ENCODE results near the gene ARHGAP28. TPM values are rescaled to one million over a fixed set of nuclear protein-coding genes. Genes with fewer than 3 reads are reported as not detected.

Gene ARHGAP28
- total and polyA plus RNA-seq, 2 experiments from 2014 or later, result 0.20 TPM; not detected in 1

DNA sequence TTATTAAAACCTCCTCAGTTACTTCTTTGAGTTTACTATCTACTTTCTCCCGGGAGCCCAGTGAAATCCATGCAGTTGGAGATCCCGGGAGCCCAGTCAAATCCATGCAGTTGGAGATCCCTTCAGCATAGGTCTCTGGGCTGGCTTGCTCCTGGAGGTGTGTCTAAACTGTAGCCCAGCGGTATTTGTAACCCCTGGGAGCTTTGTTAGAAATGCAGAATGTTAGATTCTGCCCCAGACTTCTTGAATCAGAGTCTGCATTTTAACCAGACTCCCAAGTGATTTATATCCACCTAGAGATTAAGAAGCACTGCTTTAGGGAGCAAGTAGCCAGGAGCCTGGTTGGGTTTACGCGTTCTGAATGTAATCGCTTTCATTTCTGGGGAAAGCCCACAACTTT, 54.5 kb downstream of the ARHGAP28 start:
- no peaks in the 10 kb centered on the region for H3K9me2 ChIP-seq (ENCODE audit: insufficient read depth)
- no peak overlapping the region for H3K9ac ChIP-seq
- H3K79me2 ChIP-seq (ENCODE audit: insufficient read depth), result no peaks in the 10 kb centered on the region
- in situ Hi-C loops (cut with MboI), result no loop called here
- H3K27ac ChIP-seq, result no peak overlapping the region
- TF ChIP-seq EZH2 (IDR thresholded peaks at IDR 0.05; ENCODE audit: insufficient read depth, poor library complexity, severe bottlenecking) (no peak), EZH2phosphoT487 (IDR thresholded peaks at IDR 0.05; ENCODE audit: insufficient read depth, low read depth) (no peak)
- no peaks in the 10 kb centered on the region for H3F3A ChIP-seq (ENCODE audit: insufficient read depth)
- H3K4me3 ChIP-seq, result no peak overlapping the region
- 42 to 52% methylated on average over 6 of the region's 6 CpGs for WGBS, 2 experiments (ENCODE audit: low coverage in 1 of 2, low lambda C conversion rate in 2 of 2, missing lambda C conversion rate in 2 of 2)
- no peaks in the 10 kb centered on the region for H3K9me3 ChIP-seq (ENCODE audit: low read depth)
- H3K27me3 ChIP-seq (replicated peaks; ENCODE audit: insufficient read depth), result no peaks in the 10 kb centered on the region
- H3K36me3 ChIP-seq (ENCODE audit: low read depth), result no peaks in the 10 kb centered on the region
- no peak overlapping the region for H3K4me2 ChIP-seq (ENCODE audit: unreplicated experiment)
- no peaks in the 10 kb centered on the region; the same call in 1 of the 2 replicates for H3K4me1 ChIP-seq (ENCODE audit: insufficient read depth)
- DNase-seq, result no peak
- H2AFZ ChIP-seq, result no peak overlapping the region
- no peaks in the 10 kb centered on the region for H4K20me1 ChIP-seq (ENCODE audit: insufficient read depth)

DNA sequence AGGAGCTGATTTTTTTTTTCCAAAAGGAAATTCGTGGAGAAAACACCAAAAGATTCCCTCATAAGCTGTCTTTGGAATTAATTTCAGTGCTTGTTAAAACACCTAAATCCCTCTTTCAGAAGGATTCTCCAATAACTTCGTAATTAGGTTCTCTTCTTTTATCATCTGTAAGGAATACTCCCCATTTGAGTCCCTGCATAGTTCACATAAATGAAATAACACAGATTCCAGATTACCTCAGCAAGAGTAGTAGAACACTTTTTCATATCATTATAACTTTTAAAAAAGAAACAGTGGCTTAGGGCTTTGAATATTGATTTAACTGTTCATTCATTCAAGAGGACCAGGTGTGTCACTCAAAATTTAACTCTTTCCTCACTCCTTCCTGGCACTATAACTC, 55.5 kb downstream of the ARHGAP28 start:
- H3K4me2 ChIP-seq (ENCODE audit: unreplicated experiment), result no peak overlapping the region

DNA sequence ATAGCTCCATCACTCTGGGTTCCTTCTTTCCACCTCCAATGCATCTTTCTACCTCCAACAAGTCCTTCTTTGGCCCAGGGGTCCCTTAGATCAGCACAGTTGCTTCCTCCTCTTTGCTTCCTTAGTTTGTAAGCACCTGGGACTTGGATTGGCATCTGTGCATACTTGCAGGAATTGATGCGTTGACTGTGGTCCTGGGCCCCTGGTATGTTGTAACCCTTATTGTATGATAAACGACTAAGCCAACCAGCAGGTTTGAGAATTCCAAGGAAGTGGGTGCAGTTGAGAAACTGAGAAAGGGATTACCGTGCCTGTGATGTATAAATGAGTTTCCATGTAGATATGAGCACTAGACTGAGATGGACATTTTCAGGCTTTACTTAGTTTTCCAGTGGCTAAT, 55.9 kb downstream of the ARHGAP28 start:
- H3K9me3 ChIP-seq (ENCODE audit: low read depth), result no peaks in the 10 kb centered on the region
- WGBS, 2 experiments (ENCODE audit: low coverage in 1 of 2, low lambda C conversion rate in 2 of 2, missing lambda C conversion rate in 2 of 2), result 69 to 73% methylated on average over 3 of the region's 3 CpGs
- no peak overlapping the region for H3K9ac ChIP-seq
- H3K9me2 ChIP-seq (ENCODE audit: insufficient read depth), result no peaks in the 10 kb centered on the region
- H3K79me2 ChIP-seq (ENCODE audit: insufficient read depth), result no peaks in the 10 kb centered on the region
- DNase-seq, result no peak
- TF ChIP-seq EZH2phosphoT487 (IDR thresholded peaks at IDR 0.05; ENCODE audit: insufficient read depth, low read depth) (no peak), EZH2 (IDR thresholded peaks at IDR 0.05; ENCODE audit: insufficient read depth, poor library complexity, severe bottlenecking) (no peak)
- in situ Hi-C loops (cut with MboI), result no loop called here
- H2AFZ ChIP-seq, result no peak overlapping the region
- no peak overlapping the region for H3K27ac ChIP-seq
- no peaks in the 10 kb centered on the region for H3F3A ChIP-seq (ENCODE audit: insufficient read depth)
- no peaks in the 10 kb centered on the region for H3K27me3 ChIP-seq (replicated peaks; ENCODE audit: insufficient read depth)
- no peaks in the 10 kb centered on the region for H3K36me3 ChIP-seq (ENCODE audit: low read depth)
- H3K4me1 ChIP-seq (ENCODE audit: insufficient read depth), result no peaks in the 10 kb centered on the region; the same call in 1 of the 2 replicates
- no peaks in the 10 kb centered on the region for H4K20me1 ChIP-seq (ENCODE audit: insufficient read depth)
- H3K4me2 ChIP-seq (ENCODE audit: unreplicated experiment), result no peak overlapping the region
- H3K4me3 ChIP-seq, result no peak overlapping the region

More for the DNA sequence above, 55.5 kb downstream of the ARHGAP28 start:
- no peak overlapping the region for H3K9ac ChIP-seq
- H3K4me1 ChIP-seq (ENCODE audit: insufficient read depth), result no peaks in the 10 kb centered on the region; the same call in 1 of the 2 replicates
- TF ChIP-seq EZH2 (IDR thresholded peaks at IDR 0.05; ENCODE audit: insufficient read depth, poor library complexity, severe bottlenecking), result no peak
- TF ChIP-seq EZH2phosphoT487 (IDR thresholded peaks at IDR 0.05; ENCODE audit: insufficient read depth, low read depth), result no peak
- H3K79me2 ChIP-seq (ENCODE audit: insufficient read depth), result no peaks in the 10 kb centered on the region
- H3K27me3 ChIP-seq (replicated peaks; ENCODE audit: insufficient read depth), result no peaks in the 10 kb centered on the region
- H3K27ac ChIP-seq, result no peak overlapping the region
- no peaks in the 10 kb centered on the region for H3F3A ChIP-seq (ENCODE audit: insufficient read depth)
- no peaks in the 10 kb centered on the region for H3K9me3 ChIP-seq (ENCODE audit: low read depth)
- no peak for DNase-seq
- in situ Hi-C loops (cut with MboI), result no loop called here
- H4K20me1 ChIP-seq (ENCODE audit: insufficient read depth), result no peaks in the 10 kb centered on the region
- WGBS, 2 experiments (ENCODE audit: low coverage in 1 of 2, low lambda C conversion rate in 2 of 2, missing lambda C conversion rate in 2 of 2), result 22 to 24% methylated on average over 2 of the region's 2 CpGs
- H3K36me3 ChIP-seq (ENCODE audit: low read depth), result no peaks in the 10 kb centered on the region
- H3K4me3 ChIP-seq, result no peak overlapping the region
- no peaks in the 10 kb centered on the region for H3K9me2 ChIP-seq (ENCODE audit: insufficient read depth)
- no peak overlapping the region for H2AFZ ChIP-seq

DNA sequence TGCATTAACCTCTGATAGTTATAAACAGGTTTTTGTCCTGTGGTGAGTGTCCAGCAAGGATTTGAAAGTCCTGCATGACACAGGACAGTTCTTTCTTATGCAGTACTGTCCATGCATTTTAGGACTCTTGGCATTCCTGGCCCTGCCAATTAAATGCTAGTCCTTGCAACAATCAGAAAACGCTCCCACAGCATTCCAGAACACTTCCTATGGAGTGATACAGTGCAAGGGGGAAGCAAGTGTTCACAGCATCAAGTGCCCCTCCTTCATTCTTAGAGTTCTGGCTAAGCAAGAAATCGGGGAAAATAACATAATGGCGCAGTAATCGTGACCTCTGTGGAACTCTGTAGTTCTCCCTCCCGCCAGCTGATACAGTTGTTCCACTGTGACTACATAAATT, 62.9 kb downstream of the ARHGAP28 start:
- Histone ChIP-seq H3K27ac (no peak overlapping the region), H4K20me1 (ENCODE audit: insufficient read depth) (no peaks in the 10 kb centered on the region), H3K9ac (no peak overlapping the region), H3K79me2 (ENCODE audit: insufficient read depth) (no peaks in the 10 kb centered on the region), H3F3A (ENCODE audit: insufficient read depth) (no peaks in the 10 kb centered on the region), H3K9me3 (ENCODE audit: low read depth) (no peaks in the 10 kb centered on the region), H3K36me3 (ENCODE audit: low read depth) (no peaks in the 10 kb centered on the region), H3K27me3 (replicated peaks; ENCODE audit: insufficient read depth) (peaks cover 13% of the 10 kb centered on the region; the same call in 1 of the 2 replicates), H3K4me1 (ENCODE audit: insufficient read depth) (no peaks in the 10 kb centered on the region), H3K4me2 (ENCODE audit: unreplicated experiment) (no peak overlapping the region), H2AFZ (no peak overlapping the region), H3K4me3 (no peak overlapping the region), H3K9me2 (ENCODE audit: insufficient read depth) (no peaks in the 10 kb centered on the region)
- TF ChIP-seq EZH2 (IDR thresholded peaks at IDR 0.05; ENCODE audit: insufficient read depth, poor library complexity, severe bottlenecking) (no peak), EZH2phosphoT487 (IDR thresholded peaks at IDR 0.05; ENCODE audit: insufficient read depth, low read depth) (no peak)
- DNase-seq, result no peak
- WGBS, 2 experiments (ENCODE audit: low coverage in 1 of 2, low lambda C conversion rate in 2 of 2, missing lambda C conversion rate in 2 of 2), result 64 to 77% methylated on average over 5 of the region's 5 CpGs
- in situ Hi-C loops (cut with MboI), result no loop called here

DNA sequence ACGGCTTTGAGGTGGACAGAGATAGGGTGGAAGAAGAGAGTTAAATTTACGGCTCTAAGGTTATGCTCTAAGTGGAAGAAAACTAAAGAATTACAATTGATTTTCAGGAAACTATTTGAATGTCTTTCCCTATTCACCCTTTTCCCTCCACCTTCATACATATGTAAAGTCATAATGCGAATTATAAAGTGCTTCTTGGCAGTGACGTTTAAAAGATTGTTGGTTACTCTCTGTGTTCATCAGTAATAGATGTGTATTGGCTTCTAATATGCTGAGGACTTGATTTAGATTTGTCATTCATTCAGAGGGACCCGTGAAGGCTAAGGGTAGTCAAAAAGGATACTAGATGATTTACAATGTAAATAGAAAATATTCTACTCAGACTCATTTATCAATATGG, 63.9 kb downstream of the ARHGAP28 start:
- peaks cover 13% of the 10 kb centered on the region; the same call in 1 of the 2 replicates for H3K27me3 ChIP-seq (replicated peaks; ENCODE audit: insufficient read depth)
- H3K9ac ChIP-seq, result no peak overlapping the region
- H3K9me2 ChIP-seq (ENCODE audit: insufficient read depth), result no peaks in the 10 kb centered on the region
- no peak overlapping the region for H3K27ac ChIP-seq
- no peak for DNase-seq
- H3K9me3 ChIP-seq (ENCODE audit: low read depth), result no peaks in the 10 kb centered on the region
- no peak overlapping the region for H3K4me2 ChIP-seq (ENCODE audit: unreplicated experiment)
- no peaks in the 10 kb centered on the region for H3F3A ChIP-seq (ENCODE audit: insufficient read depth)
- no peak overlapping the region for H3K4me3 ChIP-seq
- in situ Hi-C loops (cut with MboI), result no loop called here
- TF ChIP-seq EZH2phosphoT487 (IDR thresholded peaks at IDR 0.05; ENCODE audit: insufficient read depth, low read depth), result no peak
- TF ChIP-seq EZH2 (IDR thresholded peaks at IDR 0.05; ENCODE audit: insufficient read depth, poor library complexity, severe bottlenecking), result no peak
- H3K4me1 ChIP-seq (ENCODE audit: insufficient read depth), result no peaks in the 10 kb centered on the region
- no peaks in the 10 kb centered on the region for H3K36me3 ChIP-seq (ENCODE audit: low read depth)
- H2AFZ ChIP-seq, result no peak overlapping the region
- WGBS, 2 experiments (ENCODE audit: low coverage in 1 of 2, low lambda C conversion rate in 2 of 2, missing lambda C conversion rate in 2 of 2), result 64 to 68% methylated on average over 5 of the region's 5 CpGs
- H3K79me2 ChIP-seq (ENCODE audit: insufficient read depth), result no peaks in the 10 kb centered on the region
- no peaks in the 10 kb centered on the region for H4K20me1 ChIP-seq (ENCODE audit: insufficient read depth)

Measured in GM23248 (cell line).